GM12878 (cell line): ENCODE results near the gene ALOXE3. TPM values are rescaled to one million over a fixed set of nuclear protein-coding genes. Genes with fewer than 3 reads are reported as not detected.

Experiments
- ATAC-seq: fragments of 200-7000 bp; cut with Tn5 transposase; 3 replicates; pipeline ENCODE4 v1.9.1; 2020; ENCODE audit warnings: mild to moderate bottlenecking, moderate library complexity
- BruUV-seq: library from RNA; stranded (reverse); fragments of 400-500 nt; replicated peaks from 2 replicates; lab custom pipeline; 2021; lab: Mats Ljungman, UMichigan
- CTCF ChIA-PET: fragments of 300-600 bp; sonication (Branson Sonifier 250); formaldehyde crosslinking; extraction: SDS; loops from one replicate; lab custom pipeline; 2021; ENCODE audit warnings: inconsistent platforms; lab: Yijun Ruan, JAX
- POLR2A ChIA-PET: fragments of 350-600 bp; formaldehyde crosslinking; extraction: SDS; loops from one replicate; lab custom pipeline; 2021; ENCODE audit warnings: inconsistent platforms; lab: Charles Lee
- RAD21 ChIA-PET: fragments of 300-600 bp; sonication (Branson Sonifier 250); formaldehyde crosslinking; loops from one replicate; lab custom pipeline; 2023; ENCODE audit warnings: antibody characterized with exemption; ENCODE audit not compliant: unreplicated experiment; lab: Charles Lee
- SMC1A ChIA-PET: fragments of 300-600 bp; sonication (Branson Sonifier 250); formaldehyde crosslinking; loops from one replicate; lab custom pipeline; 2023; ENCODE audit not compliant: unreplicated experiment, uncharacterized antibody; lab: Charles Lee
- DNase-seq: peaks from one replicate; pipeline ENCODE4 v3.0.0-alpha.2; 2011; ENCODE audit warnings: low read depth, low spot score
- FAIRE-seq: peaks from 3 replicates; lab custom pipeline; 2011; peaks lifted over from hg19 to GRCh38; lab: Jason Lieb, UNC
- H2AFZ ChIP-seq: 2 replicates; pipeline ENCODE4 v1.6.0; 2011; ENCODE audit warnings: low read depth, low read length, control low read depth; ENCODE audit not compliant: control insufficient read depth
- H3K27ac ChIP-seq: 2 replicates; pipeline ENCODE4 v1.5.1; 2011; ENCODE audit warnings: control low read depth; ENCODE audit not compliant: control insufficient read depth, insufficient read depth
- H3K27me3 ChIP-seq, 2 experiments: replicated peaks in 1 of 2; 2 replicates each; pipeline versions ENCODE4 v1.6.0 to v1.6.1; 2011; ENCODE audit warnings: low read length in 1 of 2; ENCODE audit not compliant: control insufficient read depth in 2 of 2, insufficient read depth in 2 of 2
- H3K36me3 ChIP-seq, 2 experiments: 2 replicates each; pipeline ENCODE4 v1.5.1; 2011; ENCODE audit warnings: low read length in 1 of 2; ENCODE audit not compliant: control insufficient read depth in 2 of 2, insufficient read depth in 2 of 2
- H3K4me1 ChIP-seq: 2 replicates; pipeline ENCODE4 v1.6.1; 2011; ENCODE audit warnings: mild to moderate bottlenecking, low read length, moderate library complexity, mixed read lengths; ENCODE audit not compliant: control insufficient read depth, insufficient read depth
- H3K4me2 ChIP-seq: 2 replicates; pipeline ENCODE4 v1.6.0; 2011; ENCODE audit warnings: control low read depth; ENCODE audit not compliant: control insufficient read depth, insufficient read depth
- H3K4me3 ChIP-seq: fragments of 200-600 bp; sonication (generic); 2 replicates; pipeline ENCODE4 v1.5.1; 2016
- H3K79me2 ChIP-seq: 2 replicates; pipeline ENCODE4 v1.6.0; 2011; ENCODE audit warnings: low read length; ENCODE audit not compliant: control insufficient read depth, insufficient read depth
- H3K9ac ChIP-seq: 2 replicates; pipeline ENCODE4 v1.8.0; 2011; ENCODE audit warnings: low read length, control low read depth, mixed read lengths; ENCODE audit not compliant: control insufficient read depth, insufficient read depth
- H3K9me3 ChIP-seq: replicated peaks from 3 replicates; pipeline ENCODE4 v1.5.1; 2011; ENCODE audit warnings: mild to moderate bottlenecking, low read length; ENCODE audit not compliant: control insufficient read depth, insufficient read depth
- H4K20me1 ChIP-seq: 2 replicates; pipeline ENCODE4 v1.6.0; 2011; ENCODE audit not compliant: control insufficient read depth, insufficient read depth
- BMI1 ChIP-seq: fragments of 450-650 bp; IDR thresholded peaks from 2 replicates; pipeline ENCODE4 v1.6.1; 2016; ENCODE audit warnings: mild to moderate bottlenecking, moderate library complexity, borderline replicate concordance
- CBX5 ChIP-seq: sonication (generic); IDR thresholded peaks from 2 replicates; pipeline ENCODE4 v1.6.1; 2016; ENCODE audit warnings: low read depth, moderate library complexity, mild to moderate bottlenecking, inconsistent platforms
- CHD2 ChIP-seq: IDR thresholded peaks from 2 replicates; pipeline ENCODE4 v1.6.1; 2011; ENCODE audit warnings: low read depth, low read length, improper control_type of control experiment, borderline replicate concordance
- CREB1 ChIP-seq: IDR thresholded peaks from 2 replicates; pipeline ENCODE4 v1.6.1; 2012; ENCODE audit warnings: low read depth, mild to moderate bottlenecking, inconsistent platforms
- ESRRA ChIP-seq: IDR thresholded peaks from 2 replicates; pipeline ENCODE4 v1.6.1; 2012; ENCODE audit warnings: mild to moderate bottlenecking, low read length, improper control_type of control experiment
- GATAD2B ChIP-seq: fragments of 450-650 bp; conservative IDR thresholded peaks from 2 replicates; pipeline ENCODE4 v1.6.1; 2017; ENCODE audit warnings: low read depth, mild to moderate bottlenecking, moderate library complexity
- HCFC1 ChIP-seq: fragments of 150-350 bp; IDR thresholded peaks from 2 replicates; pipeline ENCODE4 v1.6.1; 2014; ENCODE audit warnings: low read length
- HDGF ChIP-seq: fragments of 450-650 bp; IDR thresholded peaks from 2 replicates; pipeline ENCODE4 v1.6.1; 2016; ENCODE audit warnings: antibody characterized with exemption
- MAX ChIP-seq: IDR thresholded peaks from 2 replicates; pipeline ENCODE4 v1.6.1; 2012; ENCODE audit warnings: low read depth, low read length, improper control_type of control experiment
- MXI1 ChIP-seq: fragments of 150-350 bp; IDR thresholded peaks from 2 replicates; pipeline ENCODE4 v1.6.1; 2011; ENCODE audit warnings: low read depth, mild to moderate bottlenecking, inconsistent platforms, low read length, improper control_type of control experiment
- PML ChIP-seq: IDR thresholded peaks from 2 replicates; pipeline ENCODE4 v1.6.1; 2012; ENCODE audit warnings: low read length, inconsistent platforms
- POLR2AphosphoS2 ChIP-seq: IDR thresholded peaks from 2 replicates; pipeline ENCODE4 v1.6.1; 2011; ENCODE audit warnings: low read depth, mild to moderate bottlenecking, low read length, improper control_type of control experiment, moderate library complexity
- SMARCA5 ChIP-seq: fragments of 450-650 bp; IDR thresholded peaks from 2 replicates; pipeline ENCODE4 v1.6.1; 2017; ENCODE audit warnings: mild to moderate bottlenecking
- SMC3 ChIP-seq: IDR thresholded peaks from 2 replicates; pipeline ENCODE4 v1.6.1; 2011; ENCODE audit warnings: low read length, improper control_type of control experiment, borderline replicate concordance
- SPI1 ChIP-seq: IDR thresholded peaks from 2 replicates; pipeline ENCODE4 v1.6.1; 2011; ENCODE audit warnings: low read depth, mild to moderate bottlenecking, low read length, moderate library complexity, borderline replicate concordance; ENCODE audit not compliant: insufficient read depth
- ZZZ3 ChIP-seq: IDR thresholded peaks from 2 replicates; pipeline ENCODE4 v1.6.1; 2011; ENCODE audit warnings: low read depth; ENCODE audit not compliant: control insufficient read depth, insufficient read length
- WGBS: methylation state at CpG from one replicate; pipeline ENCODE4 v1.1.6; 2016; ENCODE audit warnings: low lambda C conversion rate; ENCODE audit not compliant: insufficient replicate concordance, insufficient coverage; ENCODE audit errors: missing lambda C conversion rate; 5-methylcytosine and 5-hydroxymethylcytosine counted together
- in situ Hi-C: fragments of 300-500 bp; cut with MboI; formaldehyde crosslinking; loops from 9 replicates; pipeline ENCODE4 v1.14.3; 2018; ENCODE audit warnings: mixed read lengths
- intact Hi-C: fragments of 100-400 bp; cut with micrococcal nuclease; formaldehyde crosslinking; loops from one replicate; pipeline ENCODE4 v1.14.2; 2022; ENCODE audit not compliant: unreplicated experiment
- polyA plus RNA-seq, 11 experiments: library from polyadenylated mRNA; depleted of rRNA in 4 of 11; unstranded in 6 of 11; stranded (reverse) in 5 of 11; fragments of >200 nt; fragmentation: Nextera tagmentation in 4 of 11; fragmentation: Illumina TruSeq in 1 of 11; extraction: Ambion mirVana in 4 of 11; extraction: Trizol in 1 of 11; gene quantifications; 1 replicate in 1 of 11; 2 replicates in 10 of 11; pipeline versions ENCODE4 v1.2.1 to v1.2.3, GENCODE V29; 2011 to 2016; ENCODE audit warnings: inconsistent platforms in 2 of 11, missing spikeins in 2 of 11, low read depth in 1 of 11
- total RNA-seq, 4 experiments: library from RNA; depleted of rRNA in 3 of 4; stranded (reverse); fragments of >200 nt in 3 of 4; fragmentation: Illumina TruSeq in 1 of 4; extraction: Trizol in 1 of 4; gene quantifications; 2 replicates each; pipeline versions ENCODE4 v1.2.1 to v1.2.3, GENCODE V29; 2013 to 2021

Gene ALOXE3
- total and polyA plus RNA-seq, 10 of the 15 experiments (the other 5 are each of a cell fraction or from before 2014, with no cell fraction given) = 0.04 TPM; not detected in 9

GRCh38 chr17:8051831-8052230 lies 66.5 kb downstream of the ALOXE3 start:
- RAD21 ChIA-PET = no interaction called here
- 30% methylated on average over 7 of the region's 7 CpGs for WGBS
- TF ChIP-seq GATAD2B (no peak), CHD2 (no peak), HDGF (no peak), SMC3 (no peak), MAX (no peak), ESRRA (no peak), CREB1 (no peak), SPI1 (no peak), PML (no peak), POLR2AphosphoS2 (no peak), BMI1 (no peak), HCFC1 (no peak), ZZZ3 (no peak), SMARCA5 (no peak), MXI1 (no peak), CBX5 (no peak)

More at GRCh38 chr17:8051831-8052230, 66.5 kb downstream of the ALOXE3 start:
- H3K36me3 ChIP-seq = no peaks in the 10 kb centered on the region
- FAIRE-seq = no peak
- H3K4me2 ChIP-seq = no peak overlapping the region
- peaks cover 0 to 4% of the 10 kb centered on the region in 2 experiments; a peak in 1 of 4 replicates for H3K27me3 ChIP-seq
- ChIA-PET CTCF (interaction anchor here (0.6 to 1.6 kb wide), 3 partner anchors 11 to 62 kb away, joined by 3 to 7 read pairs (median 4); no protein-coding TSS in a partner anchor), POLR2A (no interaction called here), SMC1A (interaction anchor here (1.0 kb wide), 1 partner anchor 10 kb away, joined by 4 read pairs; no protein-coding TSS in a partner anchor)
- no peak overlapping the region for H3K9ac ChIP-seq
- H3K27ac ChIP-seq = no peak overlapping the region
- H3K4me3 ChIP-seq = no peak overlapping the region
- in situ Hi-C loops (no loop called here), intact Hi-C loops (no loop called here)
- peaks cover 12% of the 10 kb centered on the region for H3K4me1 ChIP-seq
- H3K9me3 ChIP-seq = no peaks in the 10 kb centered on the region
- H3K79me2 ChIP-seq = no peaks in the 10 kb centered on the region
- no TSS peak for BruUV-seq
- no peak overlapping the region for H2AFZ ChIP-seq
- no peak for DNase-seq
- no peaks in the 10 kb centered on the region for H4K20me1 ChIP-seq
- no peak for ATAC-seq
